Natural killer cell (primary cell): ENCODE data around the gene POLA1. TPM values are rescaled to one million over a fixed set of nuclear protein-coding genes. Genes with fewer than 3 reads are reported as not detected.

Experiments used
- ATAC-seq, 3 donors: fragments of 150-1000 bp in 2 of 3; fragments of 200-7000 bp in 1 of 3; cut with Tn5 transposase; 1 replicate in 1 of 3; 2 replicates in 2 of 3; pipeline ENCODE4 v1.10.0; 2021; ENCODE audit warnings: mild to moderate bottlenecking in 2 of 3, moderate library complexity in 2 of 3
- DNase-seq, 2 donors: peaks; one replicate each; pipeline versions ENCODE4 v3.0.0 to v3.0.0-alpha.2; 2013 to 2021; ENCODE audit warnings: mixed read lengths in 1 of 2
- H3K27ac ChIP-seq: one replicate; pipeline ENCODE4 v1.5.1; 2013; ENCODE audit warnings: mild to moderate bottlenecking, low read length
- H3K27me3 ChIP-seq: one replicate; pipeline ENCODE4 v1.6.1; 2013; ENCODE audit warnings: low read length; ENCODE audit not compliant: control insufficient read depth, insufficient read depth
- H3K36me3 ChIP-seq: one replicate; pipeline ENCODE4 v1.6.1; 2013; ENCODE audit warnings: low read length; ENCODE audit not compliant: control insufficient read depth, insufficient read depth
- H3K4me1 ChIP-seq: one replicate; pipeline ENCODE4 v1.6.1; 2013; ENCODE audit warnings: low read length; ENCODE audit not compliant: control insufficient read depth, insufficient read depth
- H3K4me3 ChIP-seq: one replicate; pipeline ENCODE4 v1.5.1; 2013; ENCODE audit warnings: low read length
- H3K9me3 ChIP-seq: one replicate; pipeline ENCODE4 v1.6.1; 2013; ENCODE audit warnings: low read length; ENCODE audit not compliant: control insufficient read depth, insufficient read depth
- H3K27ac Mint-ChIP-seq, 2 donors: one replicate each; pipeline ENCODE4 v1.8.0; 2022; ENCODE audit warnings: mild to moderate bottlenecking in 2 of 2, mixed read lengths in 2 of 2, moderate library complexity in 1 of 2
- H3K27me3 Mint-ChIP-seq, 2 donors: one replicate each; pipeline ENCODE4 v1.8.0; 2022; ENCODE audit warnings: low read depth in 2 of 2, mixed read lengths in 2 of 2
- H3K36me3 Mint-ChIP-seq: one replicate; pipeline ENCODE4 v1.8.0; 2022; ENCODE audit warnings: mixed read lengths
- H3K4me1 Mint-ChIP-seq, 2 donors: one replicate each; pipeline ENCODE4 v1.8.0; 2022; ENCODE audit warnings: mixed read lengths in 2 of 2
- H3K4me3 Mint-ChIP-seq: one replicate; pipeline ENCODE4 v1.8.0; 2022; ENCODE audit warnings: mild to moderate bottlenecking, moderate library complexity, mixed read lengths
- H3K9me3 Mint-ChIP-seq, 2 donors: one replicate each; pipeline ENCODE4 v1.8.0; 2022; ENCODE audit warnings: mixed read lengths in 2 of 2
- WGBS: methylation state at CpG from one replicate; pipeline ENCODE4 v1.1.7; 2013; ENCODE audit warnings: missing lambda C conversion rate; ENCODE audit not compliant: insufficient coverage; 5-methylcytosine and 5-hydroxymethylcytosine counted together
- intact Hi-C: fragments of 100-400 bp; cut with micrococcal nuclease; formaldehyde crosslinking; loops from one replicate; pipeline ENCODE4 v1.14.2; 2022
- total RNA-seq, 4 donors: library from RNA; stranded (reverse); fragments of 120-200 nt in 1 of 4; gene quantifications; one replicate each; pipeline versions ENCODE4 v1.2.3 to v1.2.4, GENCODE V29; 2013 to 2022
- TF ChIP-seq, protein P1 (sequence below): fragments of 200-600 bp; IDR thresholded peaks from one replicate; pipeline ENCODE4 v1.8.0; 2022; ENCODE audit warnings: antibody characterized with exemption

The POLA1 gene
- total RNA-seq, 3 donors from 2014 or later (not counting 1 experiment from before 2014, with no cell fraction given) = 11.1 to 12.6 (median 11.3) TPM

DNA sequence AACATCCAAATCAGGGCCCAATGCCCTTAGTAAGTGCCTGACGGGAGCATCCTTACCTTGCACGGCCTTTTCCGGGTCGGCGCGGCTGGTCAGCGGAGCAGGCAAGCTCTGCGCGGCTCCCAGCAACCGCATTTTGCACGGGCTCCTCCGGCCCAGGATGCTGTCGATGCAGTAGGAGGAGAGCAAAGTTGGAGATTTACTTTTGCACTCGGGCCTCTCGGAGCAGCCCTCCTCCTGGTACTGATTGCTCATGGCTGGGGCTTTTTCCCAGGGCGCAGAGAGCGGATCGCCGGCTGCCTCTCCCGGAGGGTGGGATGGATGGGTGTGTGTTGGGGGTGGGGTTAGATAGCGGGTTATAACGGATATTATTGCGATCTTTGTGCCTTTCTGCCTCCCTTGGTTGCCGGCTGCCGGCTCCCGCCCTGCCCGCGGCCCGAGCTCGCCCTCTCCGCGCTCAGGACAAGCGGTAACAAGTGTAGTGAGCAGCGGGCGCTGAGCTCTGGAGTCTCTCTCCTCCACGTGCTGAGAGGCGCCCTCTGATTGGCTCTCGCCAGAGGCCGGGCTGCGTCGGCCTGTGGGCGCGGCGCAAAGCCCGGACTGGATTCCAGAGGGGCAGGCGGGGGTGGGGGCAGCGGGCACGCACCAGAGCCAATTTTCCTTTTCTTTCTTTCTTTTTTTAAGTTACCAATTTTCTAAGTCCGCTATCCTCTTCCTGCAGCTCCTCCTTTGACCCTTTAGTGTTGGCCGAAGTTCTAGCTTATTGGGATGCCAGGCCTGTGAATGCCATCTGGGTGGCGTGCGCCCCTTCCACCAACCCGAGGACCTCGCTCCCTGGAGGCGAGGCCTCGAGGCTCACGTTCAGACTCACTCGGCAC lies 322.0 kb downstream of the POLA1 start, which contains the start of gene ARX:
ARX (minus strand) TSS at position 480 of the 875 bp plus-strand sequence; CDS start at position 252, 228 bp downstream.
- no peak within 1 kb of the TSS for H3K27ac Mint-ChIP-seq
- TF ChIP-seq, protein P1, sequence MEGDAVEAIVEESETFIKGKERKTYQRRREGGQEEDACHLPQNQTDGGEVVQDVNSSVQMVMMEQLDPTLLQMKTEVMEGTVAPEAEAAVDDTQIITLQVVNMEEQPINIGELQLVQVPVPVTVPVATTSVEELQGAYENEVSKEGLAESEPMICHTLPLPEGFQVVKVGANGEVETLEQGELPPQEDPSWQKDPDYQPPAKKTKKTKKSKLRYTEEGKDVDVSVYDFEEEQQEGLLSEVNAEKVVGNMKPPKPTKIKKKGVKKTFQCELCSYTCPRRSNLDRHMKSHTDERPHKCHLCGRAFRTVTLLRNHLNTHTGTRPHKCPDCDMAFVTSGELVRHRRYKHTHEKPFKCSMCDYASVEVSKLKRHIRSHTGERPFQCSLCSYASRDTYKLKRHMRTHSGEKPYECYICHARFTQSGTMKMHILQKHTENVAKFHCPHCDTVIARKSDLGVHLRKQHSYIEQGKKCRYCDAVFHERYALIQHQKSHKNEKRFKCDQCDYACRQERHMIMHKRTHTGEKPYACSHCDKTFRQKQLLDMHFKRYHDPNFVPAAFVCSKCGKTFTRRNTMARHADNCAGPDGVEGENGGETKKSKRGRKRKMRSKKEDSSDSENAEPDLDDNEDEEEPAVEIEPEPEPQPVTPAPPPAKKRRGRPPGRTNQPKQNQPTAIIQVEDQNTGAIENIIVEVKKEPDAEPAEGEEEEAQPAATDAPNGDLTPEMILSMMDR = no peak

DNA sequence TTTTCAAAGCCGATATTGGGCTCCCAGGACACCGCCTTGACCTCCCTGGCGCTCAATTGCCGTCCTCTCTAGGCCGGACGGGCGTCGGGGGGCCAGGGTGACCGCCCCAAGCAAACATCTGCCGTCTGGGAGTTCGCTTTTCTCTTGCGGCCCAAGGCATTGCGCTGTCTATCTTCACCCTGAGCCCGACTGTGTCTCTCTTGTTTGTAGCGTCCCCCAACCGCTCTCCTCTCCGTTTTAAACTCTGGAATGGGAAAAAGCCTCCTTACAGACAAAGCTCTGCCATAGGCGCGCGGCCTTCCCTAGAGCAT lies 322.6 kb downstream of the POLA1 start:
- Mint-ChIP-seq H3K4me3 (peak overlapping the region; percentile 62), H3K27me3 (peaks cover 38 to 42% of the 10 kb centered on the region in 2 donors)
- DNase-seq = no peak

More for the DNA sequence above, 322.0 kb downstream of the POLA1 start, which contains the start of gene ARX:
- Mint-ChIP-seq H3K36me3 (no peaks in the 10 kb centered on the region), H3K9me3 (no peaks in the 10 kb centered on the region), H3K27me3 (peaks cover 37 to 45% of the 10 kb centered on the region in 2 donors), H3K4me1 (peaks cover 4 to 22% of the 10 kb centered on the region in 2 donors), H3K4me3 (peak within 1 kb of the TSS; percentile 62)
- H3K36me3 ChIP-seq = no peaks in the 10 kb centered on the region
- intact Hi-C loops = no loop called here
- no peaks in the 10 kb centered on the region for H3K9me3 ChIP-seq
- 10% methylated on average over 58 of the region's 58 CpGs for WGBS
- no peak within 1 kb of the TSS for H3K27ac ChIP-seq
- peaks cover 37% of the 10 kb centered on the region for H3K27me3 ChIP-seq
- H3K4me1 ChIP-seq = peaks cover 32% of the 10 kb centered on the region
- ATAC-seq (peak; percentile 57 to 61 (median 60)), DNase-seq (peak in 1 of 2 donors; percentile 32)
- no peak within 1 kb of the TSS for H3K4me3 ChIP-seq

DNA sequence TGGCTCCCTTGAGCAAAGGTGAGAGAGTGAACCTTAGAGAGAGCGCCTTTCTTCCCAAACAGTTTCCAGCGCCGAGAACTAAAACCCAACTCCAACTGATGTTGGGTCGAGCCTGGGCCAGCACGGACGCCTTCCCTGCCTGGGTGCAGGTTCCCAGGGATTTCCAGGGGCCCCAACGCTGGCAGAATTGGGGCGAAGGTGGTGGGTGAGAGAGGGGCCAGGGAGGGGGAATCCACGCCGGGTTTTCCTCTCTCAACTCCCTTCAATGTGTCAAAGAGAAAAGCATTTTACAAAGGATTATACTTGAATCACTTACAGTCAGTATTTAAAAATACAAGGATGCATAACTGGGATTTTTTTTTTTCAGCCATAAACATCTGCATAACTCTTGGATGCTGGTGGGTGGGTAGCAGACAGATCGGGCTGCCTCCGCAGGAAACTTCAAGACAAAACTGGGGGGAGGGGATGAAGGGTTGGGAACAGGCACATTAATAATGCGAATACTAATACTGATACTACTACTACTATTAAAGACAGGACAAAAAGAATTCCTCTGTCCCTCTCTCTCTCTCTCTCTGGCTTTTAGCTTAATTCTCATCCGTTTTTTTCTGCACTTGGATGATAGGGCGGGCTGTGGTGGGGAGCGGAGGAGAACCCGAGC lies 323.4 kb downstream of the POLA1 start:
- DNase-seq = no peak
- no peak overlapping the region for H3K4me3 ChIP-seq
- Mint-ChIP-seq H3K27ac (no peak overlapping the region), H3K36me3 (no peaks in the 10 kb centered on the region), H3K4me3 (no peak overlapping the region), H3K9me3 (no peaks in the 10 kb centered on the region), H3K27me3 (peaks cover 45 to 47% of the 10 kb centered on the region in 2 donors), H3K4me1 (peaks cover 14 to 33% of the 10 kb centered on the region in 2 donors)
- H3K27me3 ChIP-seq = peaks cover 39% of the 10 kb centered on the region
- peaks cover 35% of the 10 kb centered on the region for H3K4me1 ChIP-seq
- no peaks in the 10 kb centered on the region for H3K9me3 ChIP-seq
- TF ChIP-seq, protein P1 = no peak
- H3K27ac ChIP-seq = no peak overlapping the region
- WGBS = 32% methylated on average over 9 of the region's 17 CpGs
- H3K36me3 ChIP-seq = no peaks in the 10 kb centered on the region
- intact Hi-C loops = no loop called here
- ATAC-seq = no peak

More for the DNA sequence above, 322.6 kb downstream of the POLA1 start:
- Histone ChIP-seq H3K27me3 (peaks cover 38% of the 10 kb centered on the region), H3K4me3 (no peak overlapping the region), H3K36me3 (no peaks in the 10 kb centered on the region), H3K9me3 (no peaks in the 10 kb centered on the region), H3K4me1 (peaks cover 36% of the 10 kb centered on the region), H3K27ac (no peak overlapping the region)
- H3K9me3 Mint-ChIP-seq = no peaks in the 10 kb centered on the region
- no peak for ATAC-seq
- intact Hi-C loops = no loop called here
- H3K27ac Mint-ChIP-seq = no peak overlapping the region
- peaks cover 6 to 27% of the 10 kb centered on the region in 2 donors for H3K4me1 Mint-ChIP-seq
- 31% methylated on average over 15 of the region's 20 CpGs for WGBS
- TF ChIP-seq, protein P1 = no peak
- no peaks in the 10 kb centered on the region for H3K36me3 Mint-ChIP-seq
